HG03025 (cell line): ENCODE measurements around the gene DCTN1.
"Not testable (repeated sequence)": the region's sequence is repeated elsewhere in the genome, so short reads cannot be mapped to it uniquely, and the experiment has no call there.

ENCODE experiments used
- ATAC-seq: cut with Tn5 transposase; IDR thresholded peaks from one replicate; pipeline ENCODE4 v1.9.1; 2021; ENCODE audit warnings: mild to moderate bottlenecking, moderate library complexity; ENCODE audit not compliant: unreplicated experiment, low FRiP score

The DCTN1 gene

DNA sequence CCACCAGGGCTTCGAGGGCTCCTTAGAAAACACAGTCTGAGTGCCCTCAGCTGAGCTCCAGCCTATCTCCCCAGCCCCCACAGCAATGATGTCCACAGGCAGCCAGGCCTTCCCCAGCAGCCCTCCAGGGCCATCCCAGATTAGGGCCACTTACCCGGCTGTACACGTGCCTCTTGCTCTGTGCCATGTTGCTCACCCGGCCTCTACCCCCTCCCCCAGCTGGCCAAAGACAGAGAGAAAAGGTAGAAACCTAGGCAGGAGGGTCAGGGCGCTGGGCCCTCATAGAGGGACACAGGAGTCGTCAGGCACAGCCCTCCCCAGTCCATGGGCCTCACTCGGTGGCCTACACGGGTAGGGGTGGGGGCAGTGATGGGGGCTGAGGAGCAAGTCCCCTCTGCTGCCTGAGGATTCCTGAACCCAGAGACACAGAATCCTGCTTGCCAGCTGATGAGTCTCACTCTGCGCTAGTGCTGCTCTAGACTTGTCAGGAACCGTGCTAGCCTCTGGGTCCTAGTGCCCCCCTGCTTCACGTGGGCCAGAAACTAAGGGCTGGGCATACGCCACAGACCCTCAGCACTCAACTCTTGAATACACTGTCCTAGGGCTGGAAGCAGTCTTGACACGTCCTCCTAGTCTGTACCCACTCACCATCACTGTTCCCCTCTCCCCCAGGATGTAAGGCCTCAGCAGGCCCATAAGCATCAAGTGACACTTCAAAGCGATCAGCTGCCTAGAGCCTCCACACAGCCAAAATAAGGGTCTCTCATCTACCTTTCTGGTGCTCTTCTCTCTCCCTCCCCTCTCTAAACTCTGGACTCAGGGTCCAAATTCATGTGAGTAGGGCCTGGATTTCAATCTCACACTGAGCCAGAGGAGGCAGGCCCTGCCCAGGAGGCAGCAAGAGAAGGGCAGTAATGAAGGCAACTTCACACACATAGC is at the start of gene DCTN1:
DCTN1 (minus strand) TSS at position 461 of the 939 bp plus-strand sequence; CDS start at position 187, 274 bp downstream.
- ATAC-seq, result no peak

DNA sequence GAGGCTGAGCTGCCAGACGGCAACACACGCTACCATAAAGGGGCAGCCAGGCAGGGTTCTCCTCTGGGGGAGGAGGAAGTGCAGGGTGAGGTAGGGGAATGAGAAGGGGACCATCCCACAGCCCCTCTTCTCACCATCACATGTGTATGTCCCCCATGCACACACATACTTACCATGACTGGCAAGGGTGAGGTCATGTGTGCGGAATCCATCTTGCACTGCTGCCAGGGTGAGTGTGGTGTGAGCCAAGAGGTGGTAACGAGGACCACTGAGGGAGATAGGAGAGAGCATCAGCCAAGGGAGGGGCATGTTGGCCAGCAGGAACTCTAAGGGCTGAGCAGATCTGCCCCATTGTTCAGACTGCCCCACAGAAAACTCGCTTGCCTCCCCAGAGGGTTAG is 48.6 kb upstream of the DCTN1 start:
- no peak for ATAC-seq

DNA sequence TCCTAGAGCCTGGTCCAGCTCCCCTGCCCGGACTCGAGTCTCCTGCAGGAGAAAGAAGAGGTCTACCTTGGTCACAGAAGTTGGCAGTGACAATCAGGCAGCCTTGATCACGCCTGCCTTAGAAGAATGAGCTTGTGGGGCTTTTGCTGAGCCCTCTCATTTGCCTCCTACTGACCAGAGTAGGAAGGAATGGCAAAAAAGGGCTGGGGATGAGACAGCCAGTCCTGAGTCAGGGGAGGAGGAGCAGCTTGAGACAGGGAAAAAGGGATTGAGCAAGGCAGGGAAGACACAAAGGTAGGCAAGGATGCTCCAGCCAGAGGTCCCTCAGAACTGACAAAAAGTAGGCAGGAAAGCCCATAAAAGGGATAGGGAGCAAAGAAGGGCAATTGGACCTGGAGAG is 47.4 kb upstream of the DCTN1 start:
- ATAC-seq, result no peak

DNA sequence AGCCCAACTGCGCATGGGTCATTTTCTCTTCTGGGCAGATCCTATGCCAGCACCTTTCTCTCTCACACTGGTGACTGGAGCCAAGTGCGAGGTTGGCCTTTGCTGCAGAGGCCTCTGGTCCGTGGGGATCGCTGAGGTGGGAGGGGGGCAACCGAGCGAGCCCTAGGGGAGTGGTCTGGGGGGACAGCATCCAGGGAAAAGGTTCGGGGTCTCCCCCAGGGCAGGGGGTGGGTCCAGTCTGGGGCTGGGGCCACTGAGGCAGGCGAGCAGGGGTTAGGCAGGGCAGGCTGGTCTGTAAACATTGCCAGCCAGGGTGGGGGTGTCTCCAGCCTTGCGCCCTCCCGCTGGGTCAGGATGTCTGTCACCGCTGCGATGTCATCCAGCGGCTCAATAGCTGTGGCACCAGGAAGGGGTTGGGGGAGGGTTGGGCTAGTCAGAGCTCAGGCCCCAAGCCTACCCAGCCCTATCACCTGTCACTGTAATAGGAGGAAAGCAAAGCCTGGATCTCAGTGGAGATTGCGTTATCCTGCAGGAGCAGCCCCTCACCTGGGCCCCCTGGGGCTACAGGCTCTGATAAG is 46.2 kb upstream of the DCTN1 start:
- no peak for ATAC-seq

DNA sequence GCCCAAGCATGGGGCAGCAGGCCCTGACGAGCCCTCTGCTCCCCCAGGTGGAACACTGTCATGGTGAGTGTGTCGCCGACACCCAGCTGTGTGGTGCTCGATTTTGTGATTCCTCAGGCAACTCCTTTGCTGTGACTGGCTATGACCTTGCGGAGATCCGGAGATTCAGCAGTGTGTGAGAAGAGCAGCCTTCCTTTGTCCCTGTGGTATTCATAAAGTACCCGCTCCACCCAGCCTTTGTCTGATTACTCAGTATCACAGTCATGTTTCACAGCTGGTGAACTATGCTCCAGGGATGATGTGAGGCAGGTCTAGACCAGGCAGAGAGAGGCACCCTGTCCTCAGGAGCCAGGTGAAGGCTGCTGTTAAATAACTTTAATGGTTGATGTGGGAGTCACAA is 45.4 kb upstream of the DCTN1 start:
- ATAC-seq, result no peak

DNA sequence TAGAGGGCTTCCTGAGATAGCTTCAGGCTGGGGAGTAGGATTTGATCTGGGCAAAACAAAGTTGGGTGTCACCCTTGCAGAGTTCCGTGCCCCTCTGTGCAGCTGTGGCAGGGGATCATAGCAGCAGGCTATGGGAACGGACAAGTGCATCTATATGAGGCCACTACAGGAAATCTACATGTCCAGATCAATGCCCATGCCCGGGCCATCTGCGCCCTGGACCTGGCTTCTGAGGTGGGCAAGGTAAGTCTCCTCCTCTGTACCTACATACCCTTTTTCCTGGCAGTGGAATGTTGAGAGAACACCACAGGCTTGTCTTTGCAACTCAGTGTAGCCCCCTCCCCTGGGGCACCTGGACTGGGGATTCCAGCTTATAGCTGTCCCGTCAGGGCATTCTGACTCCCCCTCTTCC is 44.9 kb upstream of the DCTN1 start:
- no peak for ATAC-seq

DNA sequence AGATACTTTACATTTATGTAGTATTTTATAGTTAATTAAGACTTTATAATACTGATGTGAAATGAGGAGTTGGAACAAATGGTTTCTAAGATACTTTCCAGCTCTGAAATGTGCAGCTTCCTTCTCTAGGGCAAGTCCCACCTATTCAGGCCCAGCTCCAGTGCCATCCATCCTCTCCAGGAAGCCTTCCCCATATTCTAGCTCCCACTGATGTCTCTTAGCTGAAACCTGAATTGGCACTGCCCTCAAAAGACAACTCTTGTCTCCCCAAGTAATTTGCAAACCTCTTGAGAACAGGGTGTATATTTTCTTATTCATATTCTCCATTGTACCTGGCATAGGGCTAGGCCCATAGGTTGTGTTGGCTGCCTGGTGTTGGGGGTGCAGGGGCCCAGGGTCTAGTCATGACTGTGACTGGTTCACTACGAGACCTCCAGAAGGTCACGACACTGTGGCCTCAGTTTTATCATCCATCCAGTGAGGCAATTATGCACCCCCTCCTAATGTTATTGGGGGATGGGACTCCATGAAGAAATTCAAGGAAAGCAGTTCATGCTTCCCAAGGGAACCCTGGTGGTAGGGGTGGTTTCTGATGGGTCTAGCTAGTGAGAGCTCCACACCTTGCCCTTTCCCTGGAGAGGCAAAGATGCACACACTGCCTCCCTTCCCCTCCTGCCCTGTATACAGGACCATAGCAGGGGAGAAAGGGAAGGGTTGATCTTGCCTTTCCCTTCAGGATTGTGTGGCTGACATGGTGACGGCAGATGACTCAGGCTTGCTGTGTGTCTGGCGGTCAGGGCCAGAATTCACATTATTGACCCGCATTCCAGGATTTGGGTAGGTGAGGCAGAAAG is 44.3 kb upstream of the DCTN1 start:
- ATAC-seq, result no peak

DNA sequence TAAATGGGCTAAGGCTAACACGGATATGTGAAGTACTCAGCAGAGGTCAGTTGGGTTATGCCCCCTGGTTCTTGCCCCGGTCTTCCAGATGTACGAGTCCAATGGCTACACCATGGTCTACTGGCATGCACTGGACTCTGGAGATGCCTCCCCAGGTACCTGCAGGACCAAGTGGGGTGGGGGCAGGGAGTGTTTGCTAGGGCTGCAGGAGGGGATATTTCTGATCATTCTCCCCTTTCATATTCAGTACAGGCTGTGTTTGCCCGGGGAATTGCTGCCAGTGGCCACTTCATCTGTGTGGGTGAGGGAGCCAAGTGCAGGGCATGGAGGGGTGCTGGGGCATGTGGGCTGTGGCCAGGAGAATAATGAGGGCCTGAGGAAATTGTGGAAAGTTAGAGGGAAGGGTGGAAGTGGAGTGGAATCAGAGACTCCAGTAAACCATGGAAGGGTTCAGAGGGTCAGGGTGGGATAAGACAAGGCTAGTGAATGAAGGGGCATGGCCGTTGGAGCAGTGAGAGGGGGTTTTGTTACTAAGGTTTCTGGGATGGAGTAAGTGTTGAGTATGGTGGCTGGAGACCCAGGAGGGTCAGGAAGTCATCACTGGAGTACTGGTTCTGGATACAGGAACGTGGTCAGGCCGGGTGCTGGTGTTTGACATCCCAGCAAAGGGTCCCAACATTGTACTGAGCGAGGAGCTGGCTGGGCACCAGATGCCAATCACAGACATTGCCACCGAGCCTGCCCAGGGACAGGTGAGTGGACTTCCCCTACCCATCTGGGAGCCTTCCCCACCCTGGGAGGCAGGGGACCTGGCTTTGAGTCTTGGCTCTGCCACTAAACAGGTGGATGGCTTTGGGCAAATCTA is 43.4 kb upstream of the DCTN1 start:
- ATAC-seq, result no peak

DNA sequence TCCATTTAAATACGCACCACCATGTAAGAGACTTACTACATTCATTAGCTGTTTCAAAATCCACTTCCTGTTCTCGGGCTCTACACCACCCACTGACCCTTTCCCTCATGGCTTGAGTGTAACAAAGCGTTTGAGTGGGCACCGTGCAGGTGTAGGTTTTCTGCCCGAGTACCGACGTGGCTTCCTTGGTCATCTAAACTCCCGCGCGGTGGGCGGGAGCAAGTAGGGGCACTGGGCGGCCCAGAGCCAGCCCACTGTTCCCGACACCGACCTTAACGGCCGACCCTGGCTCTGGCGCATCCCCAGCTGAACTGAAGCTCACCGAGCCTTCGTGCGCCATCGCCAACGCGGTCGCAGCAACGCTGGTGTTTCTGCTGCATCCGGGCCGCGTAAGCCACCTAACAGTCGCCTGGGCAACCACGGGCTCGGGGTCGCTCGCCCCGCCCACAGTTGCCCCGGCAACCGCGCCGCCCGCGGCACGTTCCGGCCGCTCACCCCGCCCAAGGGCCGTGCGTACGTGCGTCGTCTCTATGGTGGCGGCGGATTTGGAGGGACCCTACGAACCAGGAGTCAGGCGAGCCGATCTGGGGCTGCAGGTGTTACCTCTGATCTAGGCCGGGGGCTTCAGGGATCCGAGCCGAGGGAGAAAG is 41.2 kb upstream of the DCTN1 start, which contains the start of the genes C2orf81 and WDR54:
C2orf81 (minus strand) TSS at position 399 of the 650 bp plus-strand sequence; CDS start at position 340, 59 bp downstream.
WDR54 (plus strand) TSS at position 510 of the 650 bp plus-strand sequence. CDS start 424 bp downstream, outside the sequence.
- peak; percentile 85 for ATAC-seq

DNA sequence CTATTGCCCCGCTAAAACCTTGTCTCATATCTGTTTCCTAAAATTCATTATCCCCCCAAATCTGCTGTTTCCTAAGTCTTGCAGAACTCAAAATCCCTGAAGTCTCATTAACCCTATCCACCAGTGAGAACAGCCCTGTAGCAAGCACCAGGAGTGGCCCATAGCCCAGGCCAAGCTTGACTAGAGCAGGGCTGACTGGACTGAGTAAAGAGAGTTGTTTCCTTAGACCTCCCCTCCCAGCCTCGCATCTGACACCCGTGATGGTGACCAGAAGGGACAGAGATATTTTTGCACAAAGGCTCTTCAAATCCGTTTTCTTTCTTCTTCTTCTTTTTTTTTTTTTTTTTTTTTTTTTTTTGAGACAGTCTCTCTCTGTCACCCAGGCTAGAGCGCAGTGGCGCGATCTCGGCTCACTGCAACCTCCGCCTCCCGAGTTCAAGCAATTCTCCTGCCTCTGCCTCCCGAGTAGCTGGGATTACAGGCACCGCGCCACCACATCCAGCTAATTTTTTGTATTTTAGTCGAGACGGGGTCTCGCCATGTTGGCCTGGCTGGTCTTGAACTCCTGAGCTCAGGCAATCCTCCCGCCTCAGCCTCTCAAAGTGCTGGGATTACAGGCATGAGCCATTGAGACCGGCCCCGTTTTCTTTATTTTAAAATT is 40.5 kb upstream of the DCTN1 start:
- not testable (repeated sequence) for ATAC-seq

DNA sequence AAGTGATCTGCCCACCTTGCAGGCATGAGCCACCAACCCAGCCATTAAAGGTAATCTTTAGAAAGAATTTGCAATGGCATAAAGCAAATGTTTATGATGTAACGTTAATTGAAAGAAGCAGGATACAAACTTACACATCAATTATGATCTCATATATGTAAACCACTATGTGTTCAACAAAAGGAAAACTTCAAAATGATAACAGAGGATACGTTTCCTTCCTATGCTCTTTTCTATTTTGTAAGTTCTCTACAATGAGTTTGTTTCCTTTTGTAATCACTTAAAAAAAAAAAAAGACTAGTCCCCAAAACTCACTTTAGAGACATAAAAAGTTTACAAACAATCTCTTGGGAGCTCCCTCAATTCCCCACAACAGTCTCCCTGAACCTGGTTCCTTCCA is 39.9 kb upstream of the DCTN1 start:
- ATAC-seq, result no peak

DNA sequence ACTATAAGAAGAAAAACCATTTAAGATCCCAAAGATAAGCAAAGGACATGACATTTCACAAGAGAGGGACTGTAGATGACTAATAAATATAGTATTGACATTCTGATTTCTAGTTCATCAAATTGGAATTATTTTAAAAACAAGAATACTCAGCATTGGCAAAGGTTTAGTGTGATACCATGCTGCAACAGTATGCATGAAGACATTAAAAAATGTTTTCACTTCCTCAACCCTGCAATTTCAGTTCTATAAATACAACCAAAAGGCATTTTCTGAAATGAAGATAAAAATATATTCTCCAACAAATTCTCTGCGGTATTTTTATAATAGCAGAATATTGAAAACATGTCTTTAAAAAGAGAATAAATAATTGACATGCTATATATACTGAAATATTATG is 39.2 kb upstream of the DCTN1 start:
- no peak for ATAC-seq

DNA sequence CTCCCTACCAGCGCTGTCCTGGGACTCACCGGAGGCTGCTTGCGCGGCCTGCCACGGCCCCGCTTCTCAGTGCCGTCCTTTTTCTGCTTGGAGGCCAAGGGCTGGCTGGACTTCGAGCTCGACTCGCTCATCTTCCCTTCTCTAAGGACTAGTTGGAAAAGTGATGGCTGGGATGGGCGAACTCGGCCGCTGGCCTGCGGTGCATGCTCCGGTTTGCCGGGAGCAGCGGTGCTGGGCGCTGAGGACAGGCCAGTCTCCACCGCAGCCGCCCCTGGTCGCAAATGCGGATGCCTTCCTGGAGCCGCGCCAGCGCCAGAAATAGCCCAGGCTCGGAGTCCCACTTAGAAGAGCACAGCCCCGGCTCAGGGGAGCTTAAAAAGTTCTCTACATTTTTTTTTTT is 38.2 kb upstream of the DCTN1 start:
- no peak for ATAC-seq

DNA sequence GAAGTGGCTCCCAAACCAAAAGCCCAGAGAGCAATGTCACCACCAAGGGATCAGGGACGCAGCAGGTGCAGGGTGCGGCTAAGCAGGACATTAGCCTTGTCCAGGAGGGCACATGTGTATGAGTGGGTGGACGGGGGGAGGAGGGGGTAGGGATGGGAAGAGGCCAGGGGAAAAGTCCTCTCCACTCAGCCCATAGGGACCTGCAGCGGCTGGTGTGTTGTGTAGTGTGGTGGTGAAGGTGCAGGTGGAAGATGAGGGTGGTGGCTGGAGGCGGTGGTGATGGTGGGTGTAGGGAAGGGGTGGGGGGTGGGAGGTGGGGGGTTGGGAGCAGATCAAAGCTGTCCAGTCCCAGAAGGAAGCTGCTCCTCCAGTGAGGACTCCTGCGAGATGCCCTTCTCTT is 37.7 kb upstream of the DCTN1 start:
- no peak for ATAC-seq

DNA sequence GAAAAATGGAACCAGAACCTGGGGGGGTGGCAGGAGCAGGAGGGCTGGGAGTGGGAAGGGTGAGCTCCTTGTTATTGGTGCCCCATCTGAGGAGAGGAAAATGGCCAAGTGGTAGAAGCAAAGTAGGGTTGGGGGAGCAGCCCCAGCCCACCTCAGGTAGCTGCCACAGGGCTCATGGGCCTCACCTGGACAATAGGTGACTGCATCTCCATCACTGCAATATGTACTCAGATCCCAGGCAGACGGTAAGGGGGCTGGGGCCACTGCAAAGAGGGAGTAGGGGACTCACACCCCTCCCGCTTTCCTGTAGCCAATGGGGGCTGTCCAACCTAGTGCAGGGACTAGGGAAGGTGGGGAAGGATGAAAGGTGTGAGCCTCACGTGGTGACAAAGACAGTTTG is 37.1 kb upstream of the DCTN1 start:
- ATAC-seq, result no peak

DNA sequence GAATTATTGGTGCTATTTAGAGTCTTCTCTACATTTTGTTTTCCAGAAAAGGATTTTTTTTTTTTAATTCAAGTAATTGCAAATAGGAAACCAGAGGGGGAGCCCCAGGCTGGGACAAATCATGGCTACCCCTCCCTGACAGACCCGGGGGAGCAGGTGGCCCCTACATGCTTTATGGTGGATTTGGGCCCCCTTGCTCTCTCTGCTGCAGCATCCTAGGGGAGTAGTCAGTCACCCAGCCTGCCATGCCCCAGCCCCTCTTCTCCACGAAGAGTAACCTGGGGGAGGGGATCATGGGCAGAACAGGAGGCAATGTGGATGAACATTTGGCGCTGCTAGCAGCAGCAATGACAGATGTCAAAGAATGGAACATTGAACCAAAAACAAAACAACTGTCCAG is 36.7 kb upstream of the DCTN1 start:
- ATAC-seq, result no peak

DNA sequence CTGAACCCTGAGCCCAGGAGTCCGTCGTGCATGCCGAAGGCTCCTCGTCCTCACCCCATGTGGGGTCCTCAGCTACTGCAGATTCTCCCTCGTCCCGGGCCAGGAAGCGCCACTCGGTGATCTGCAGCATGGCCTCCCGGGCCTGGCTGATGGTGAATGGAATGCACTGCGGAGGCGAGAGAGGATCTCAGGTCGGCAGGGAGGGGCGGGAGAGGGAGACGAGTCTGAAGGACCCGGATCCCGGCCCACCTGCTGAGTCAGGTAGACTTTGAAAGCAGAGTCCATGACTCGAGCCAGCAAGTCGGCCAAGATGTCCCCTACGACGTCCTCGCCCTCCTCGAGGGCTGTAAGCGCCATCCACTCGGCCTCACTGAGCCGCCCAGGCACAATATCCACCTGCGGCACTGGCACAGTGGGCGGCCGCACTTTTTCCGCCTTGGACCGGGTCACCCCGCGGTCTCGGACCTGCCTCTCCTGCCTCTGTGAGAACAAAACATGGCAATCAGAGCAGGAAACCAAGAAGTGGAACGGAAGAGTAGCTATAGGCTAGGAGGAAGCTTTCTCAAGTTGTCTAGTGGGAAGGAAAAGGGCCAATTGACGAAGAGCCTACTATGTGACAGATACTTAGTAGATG is 35.8 kb upstream of the DCTN1 start:
- ATAC-seq, result no peak
